HepG2 (cell line): Measurements from ENCODE around the gene MATR3. TPM values are rescaled to one million over a fixed set of nuclear protein-coding genes. Genes with fewer than 3 reads are reported as not detected.

Experiments used
- ATAC-seq: fragments of 200-7000 bp; cut with Tn5 transposase; 3 replicates; pipeline ENCODE4 v1.9.1; 2020; ENCODE audit warnings: mild to moderate bottlenecking, moderate library complexity
- BruUV-seq: library from RNA; stranded (reverse); fragments of 400-500 nt; replicated peaks from 2 replicates; lab custom pipeline; 2021; lab: Mats Ljungman, UMichigan
- CTCF ChIA-PET: fragments of 300-600 bp; formaldehyde crosslinking; extraction: SDS; loops from one replicate; lab custom pipeline; 2021; ENCODE audit warnings: low total read pairs, inconsistent platforms, low intra/inter-chr PET ratio; lab: Yijun Ruan, JAX
- POLR2A ChIA-PET: fragments of 350-600 bp; sonication (Branson Sonifier 250); formaldehyde crosslinking; loops from one replicate; lab custom pipeline; 2020; ENCODE audit warnings: antibody characterized with exemption, inconsistent platforms; lab: Yijun Ruan, JAX
- DNase-seq: peaks from one replicate; pipeline ENCODE4 v3.0.0-alpha.2; 2015; ENCODE audit warnings: low spot score
- FAIRE-seq: peaks from 3 replicates; lab custom pipeline; 2011; peaks lifted over from hg19 to GRCh38; lab: Jason Lieb, UNC
- H2AFZ ChIP-seq: one replicate; pipeline ENCODE4 v1.6.1; 2011; ENCODE audit warnings: low read length, inconsistent platforms
- H3K27ac ChIP-seq: fragments of 300-600 bp; 3 replicates; pipeline ENCODE4 v1.8.0; 2011; ENCODE audit warnings: mixed run types, mild to moderate bottlenecking, mixed read lengths, low read length, inconsistent platforms; ENCODE audit not compliant: insufficient read depth; ENCODE audit errors: extremely low read length
- H3K27me3 ChIP-seq, 2 experiments: fragments of 200-600 bp in 1 of 2; 2 replicates in 1 of 2; 3 replicates in 1 of 2; pipeline versions ENCODE4 v1.6.0 to v1.8.0; 2011; ENCODE audit warnings: low read length in 2 of 2, mild to moderate bottlenecking in 2 of 2, moderate library complexity in 2 of 2, inconsistent platforms in 1 of 2; ENCODE audit not compliant: insufficient read depth in 2 of 2, control insufficient read depth in 1 of 2
- H3K36me3 ChIP-seq, 2 experiments: fragments of 200-600 bp in 1 of 2; replicated peaks in 1 of 2; 2 replicates in 1 of 2; 3 replicates in 1 of 2; pipeline versions ENCODE4 v1.5.1 to v1.8.0; 2011; ENCODE audit warnings: low read length in 2 of 2, inconsistent platforms in 1 of 2; ENCODE audit not compliant: insufficient read depth in 2 of 2, control insufficient read depth in 1 of 2
- H3K4me1 ChIP-seq: 2 replicates; pipeline ENCODE4 v1.5.1; 2012; ENCODE audit warnings: low read length, inconsistent platforms; ENCODE audit not compliant: insufficient read depth
- H3K4me2 ChIP-seq: 2 replicates; pipeline ENCODE4 v1.6.0; 2011; ENCODE audit warnings: low read depth, low read length, inconsistent platforms
- H3K4me3 ChIP-seq, 3 experiments: fragments of 200-600 bp in 1 of 3; sonication (generic), shearing (Covaris generic) in 1 of 3; replicated peaks in 1 of 3; 2 replicates each; pipeline ENCODE4 v1.5.1; 2011 to 2016; ENCODE audit warnings: low read length in 3 of 3, inconsistent platforms in 2 of 3, low read depth in 2 of 3, mild to moderate bottlenecking in 2 of 3, control low read depth in 1 of 3, mixed read lengths in 1 of 3; ENCODE audit not compliant: insufficient read depth in 1 of 3
- H3K79me2 ChIP-seq: one replicate; pipeline ENCODE4 v1.6.1; 2011; ENCODE audit warnings: low read length, inconsistent platforms; ENCODE audit not compliant: insufficient read depth
- H3K9ac ChIP-seq: 2 replicates; pipeline ENCODE4 v1.6.0; 2011; ENCODE audit warnings: mild to moderate bottlenecking, low read depth, low read length, inconsistent platforms; ENCODE audit not compliant: insufficient read depth
- H3K9me3 ChIP-seq: 2 replicates; pipeline ENCODE4 v1.5.1; 2012; ENCODE audit warnings: mild to moderate bottlenecking, low read length
- H4K20me1 ChIP-seq: 2 replicates; pipeline ENCODE4 v1.6.0; 2011; ENCODE audit warnings: inconsistent platforms, mild to moderate bottlenecking, low read length, moderate library complexity; ENCODE audit not compliant: insufficient read depth
- POLR2A ChIP-seq, 2 experiments: IDR thresholded peaks; 2 replicates each; pipeline ENCODE4 v1.6.1; 2011; ENCODE audit warnings: low read depth in 2 of 2, low read length in 2 of 2, mild to moderate bottlenecking in 1 of 2, moderate library complexity in 1 of 2; ENCODE audit not compliant: insufficient read depth in 1 of 2
- RBFOX2 ChIP-seq: fragments of 200-400 bp; formaldehyde crosslinking; IDR thresholded peaks from 2 replicates; pipeline ENCODE4 v1.6.1; 2017; ENCODE audit warnings: low read depth, mild to moderate bottlenecking, low read length
- RBM22 ChIP-seq: fragments of 200-400 bp; formaldehyde crosslinking; optimal IDR thresholded peaks from 2 replicates; pipeline ENCODE3; 2017; ENCODE audit warnings: mild to moderate bottlenecking, low read length, moderate library complexity
- ZNF124 ChIP-seq: sonication (generic); formaldehyde crosslinking; IDR thresholded peaks from 2 replicates; pipeline ENCODE4 v1.4.0; 2020; ENCODE audit warnings: missing genetic modification reagents
- ZNF850 ChIP-seq: sonication (generic); formaldehyde crosslinking; conservative IDR thresholded peaks from 2 replicates; pipeline ENCODE4 v1.9.0; 2021; ENCODE audit warnings: mild to moderate bottlenecking, missing genetic modification reagents
- WGBS: methylation state at CpG from one replicate; pipeline ENCODE4 v1.1.6; 2017; ENCODE audit warnings: low lambda C conversion rate; 5-methylcytosine and 5-hydroxymethylcytosine counted together
- in situ Hi-C: cut with HindIII; loops from 2 replicates; pipeline ENCODE4 v1.10.0; 2017; ENCODE audit warnings: low pct_unique_long_range_greater_than_20kb; ENCODE audit not compliant: extremely low pct_ligation_motif_present
- intact Hi-C: fragments of 100-400 bp; cut with micrococcal nuclease; formaldehyde crosslinking; loops from one replicate; pipeline ENCODE4 v1.10.0; 2022; ENCODE audit not compliant: unreplicated experiment
- polyA plus RNA-seq, 8 experiments: library from polyadenylated mRNA; depleted of rRNA in 3 of 8; stranded (reverse) in 7 of 8; unstranded in 1 of 8; fragments of >200 nt; fragmentation: Illumina TruSeq in 4 of 8; extraction: Trizol in 4 of 8; gene quantifications; 2 replicates each; pipeline versions ENCODE4 v1.2.1 to v1.2.3, GENCODE V29; 2011 to 2016; ENCODE audit warnings: low read depth in 4 of 8, missing spikeins in 1 of 8, mixed read lengths in 1 of 8; ENCODE audit not compliant: insufficient read depth in 1 of 8
- total RNA-seq, 5 experiments: library from RNA; depleted of rRNA; stranded (reverse); fragments of >200 nt; fragmentation: Illumina TruSeq; extraction: Trizol; gene quantifications; 2 replicates each; pipeline ENCODE4 v1.2.3, GENCODE V29; 2016; ENCODE audit warnings: low read depth in 1 of 5
- TF ChIP-seq, protein P1 (sequence below): sonication (generic); formaldehyde crosslinking; IDR thresholded peaks from 2 replicates; pipeline ENCODE4 v1.5.0; 2020; ENCODE audit warnings: missing genetic modification reagents

The MATR3 gene
- total and polyA plus RNA-seq, 2 of the 13 experiments (the other 11 are each of a cell fraction or from before 2014, with no cell fraction given), result 94.2 to 341 TPM

DNA sequence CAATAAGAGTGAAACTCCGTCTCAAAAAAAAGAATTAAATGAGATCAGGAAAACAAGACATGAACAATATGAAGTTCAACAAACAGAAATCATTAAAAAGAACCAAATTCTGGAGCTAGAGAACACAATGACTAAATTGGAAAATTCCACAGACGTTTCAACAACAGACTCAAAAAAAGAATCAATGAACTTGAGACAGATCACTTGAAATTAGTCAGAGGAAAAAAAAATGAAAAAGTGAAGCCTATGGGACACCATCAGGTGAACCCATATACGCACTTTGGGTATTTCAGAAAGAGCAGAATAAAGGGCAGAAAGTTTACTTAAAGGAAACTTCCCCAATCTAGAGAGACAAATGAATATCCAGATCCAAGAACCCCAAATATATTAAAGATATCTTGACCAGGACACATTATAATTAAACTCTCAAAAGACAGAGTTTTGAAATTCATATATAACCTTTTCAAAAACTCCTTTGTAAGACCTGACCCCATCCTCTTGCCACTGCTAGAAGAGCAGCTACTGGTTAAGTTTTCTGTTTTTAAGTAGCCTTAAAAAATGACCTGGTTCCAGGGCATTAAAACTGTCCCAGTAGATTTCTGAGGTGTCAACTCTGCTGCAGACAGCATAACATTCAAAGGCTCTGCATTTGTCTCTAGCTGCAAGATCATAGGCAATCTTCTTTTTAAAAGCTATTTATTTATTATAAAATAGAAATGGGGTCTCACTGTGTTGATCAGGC is 7.7 kb upstream of the MATR3 start:
- peak; percentile 94 for TF ChIP-seq RBM22
- TF ChIP-seq ZNF124, result no peak
- peak in 1 of 2 experiments; percentile 19; a peak in 1 of 4 replicates for TF ChIP-seq POLR2A (IDR thresholded peaks at IDR 0.05; ENCODE audit: insufficient read depth in 1 of 2, low read depth in 2 of 2, low read length in 2 of 2)
- no peak for TF ChIP-seq ZNF850 (CRISPR knock-in tag)
- 0 out of 2 replicates have a peak, but pooled peaks have one; percentile 29 for TF ChIP-seq RBFOX2
- TF ChIP-seq, protein P1, sequence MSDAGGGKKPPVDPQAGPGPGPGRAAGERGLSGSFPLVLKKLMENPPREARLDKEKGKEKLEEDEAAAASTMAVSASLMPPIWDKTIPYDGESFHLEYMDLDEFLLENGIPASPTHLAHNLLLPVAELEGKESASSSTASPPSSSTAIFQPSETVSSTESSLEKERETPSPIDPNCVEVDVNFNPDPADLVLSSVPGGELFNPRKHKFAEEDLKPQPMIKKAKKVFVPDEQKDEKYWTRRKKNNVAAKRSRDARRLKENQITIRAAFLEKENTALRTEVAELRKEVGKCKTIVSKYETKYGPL (CRISPR knock-in tag), result no peak
- 93% methylated on average over 3 of the region's 3 CpGs for WGBS
- H3K79me2 ChIP-seq, result peaks cover 16% of the 10 kb centered on the region
- ChIA-PET CTCF (no interaction called here), POLR2A (interaction anchor here (1.0 to 1.3 kb wide), 2 partner anchors 8 to 10 kb away, joined by 3 read pairs; partner anchors contain the start of gene MATR3)
- no peak for FAIRE-seq
- no peak overlapping the region for H3K4me3 ChIP-seq
- H2AFZ ChIP-seq, result no peak overlapping the region
- H3K27me3 ChIP-seq, result no peaks in the 10 kb centered on the region
- in situ Hi-C loops, result no loop called here
- peaks cover 4% of the 10 kb centered on the region; the same call in 1 of the 2 replicates for H4K20me1 ChIP-seq
- H3K9me3 ChIP-seq, result no peaks in the 10 kb centered on the region
- no peak overlapping the region for H3K27ac ChIP-seq
- no peak overlapping the region for H3K4me2 ChIP-seq
- H3K9ac ChIP-seq, result no peak overlapping the region
- no peak for DNase-seq
- intact Hi-C loops, result no loop called here
- peaks cover 13 to 35% of the 10 kb centered on the region in 2 experiments for H3K36me3 ChIP-seq
- ATAC-seq, result no peak
- TSS peak; percentile 3 for BruUV-seq
- peaks cover 24% of the 10 kb centered on the region for H3K4me1 ChIP-seq
